SK-N-SH (cell line): ENCODE results near the gene SLC6A11. TPM values are rescaled to one million over a fixed set of nuclear protein-coding genes. Genes with fewer than 3 reads are reported as not detected.

ENCODE experiments used
- CTCF ChIA-PET: fragments of 300-600, 350-600 bp; formaldehyde crosslinking; extraction: SDS; loops from one replicate; lab custom pipeline; 2021; lab: Yijun Ruan, JAX
- POLR2A ChIA-PET: fragments of 350-600 bp; sonication (Branson Sonifier 250); formaldehyde crosslinking; extraction: SDS; loops from one replicate; lab custom pipeline; 2020; ENCODE audit warnings: antibody characterized with exemption, inconsistent platforms; lab: Yijun Ruan, JAX
- DNase-seq: peaks from one replicate; pipeline ENCODE4 v3.0.0; 2012
- H2AFZ ChIP-seq: fragments of 200-600 bp; sonication (generic); 2 replicates; pipeline ENCODE4 v1.8.1; 2016; ENCODE audit warnings: antibody characterized with exemption, mild to moderate bottlenecking, low read depth
- H3F3A ChIP-seq: fragments of 200-600 bp; sonication (generic); replicated peaks from 2 replicates; pipeline ENCODE3; 2016; ENCODE audit warnings: antibody characterized with exemption, mild to moderate bottlenecking; ENCODE audit not compliant: insufficient read depth
- H3K27ac ChIP-seq, 2 experiments: fragments of 200-500 bp in 1 of 2; fragments of 200-600 bp in 1 of 2; sonication (Bioruptor generic) in 1 of 2; sonication (generic), shearing (Covaris generic) in 1 of 2; 2 replicates each; pipeline versions ENCODE4 v1.5.1 to v1.6.1; 2014 to 2016; ENCODE audit warnings: low read depth in 2 of 2, inconsistent platforms in 1 of 2, low read length in 1 of 2, mild to moderate bottlenecking in 1 of 2, mixed read lengths in 1 of 2
- H3K27me3 ChIP-seq: fragments of 200-600 bp; sonication (generic), shearing (Covaris generic); 2 replicates; pipeline ENCODE4 v1.6.1; 2016; ENCODE audit warnings: mixed run types; ENCODE audit not compliant: insufficient read depth
- H3K36me3 ChIP-seq, 2 experiments: fragments of 200-500 bp in 1 of 2; fragments of 200-600 bp in 1 of 2; sonication (Bioruptor generic) in 1 of 2; sonication (generic) in 1 of 2; replicated peaks in 1 of 2; 2 replicates each; pipeline versions ENCODE3 to v1.5.1; 2014 to 2016; ENCODE audit warnings: low read length in 1 of 2, mild to moderate bottlenecking in 1 of 2; ENCODE audit not compliant: insufficient read depth in 2 of 2, control insufficient read depth in 1 of 2
- H3K4me1 ChIP-seq, 2 experiments: fragments of 200-500 bp in 1 of 2; fragments of 200-600 bp in 1 of 2; sonication (Bioruptor generic) in 1 of 2; sonication (generic), shearing (Covaris generic) in 1 of 2; 2 replicates each; pipeline versions ENCODE4 v1.5.1 to v1.6.1; 2014 to 2016; ENCODE audit warnings: low read depth in 1 of 2, low read length in 1 of 2, mixed run types in 1 of 2; ENCODE audit not compliant: insufficient read depth in 2 of 2, control insufficient read depth in 1 of 2
- H3K4me2 ChIP-seq: fragments of 200-600 bp; sonication (generic), shearing (Covaris generic); 2 replicates; pipeline ENCODE4 v1.6.1; 2017; ENCODE audit warnings: mixed run types
- H3K4me3 ChIP-seq, 2 experiments: fragments of 200-500 bp in 1 of 2; fragments of 200-600 bp in 1 of 2; sonication (Bioruptor generic) in 1 of 2; sonication (generic), shearing (Covaris generic) in 1 of 2; 2 replicates each; pipeline versions ENCODE4 v1.5.1 to v1.8.1; 2014 to 2016; ENCODE audit warnings: low read depth in 2 of 2, inconsistent platforms in 1 of 2, low read length in 1 of 2, mild to moderate bottlenecking in 1 of 2, mixed read lengths in 1 of 2, moderate library complexity in 1 of 2
- H3K79me2 ChIP-seq: fragments of 200-600 bp; sonication (generic); 2 replicates; pipeline ENCODE4 v1.8.1; 2017; ENCODE audit warnings: mild to moderate bottlenecking; ENCODE audit not compliant: insufficient read depth
- H3K9ac ChIP-seq: fragments of 200-600 bp; sonication (generic); 2 replicates; pipeline ENCODE4 v1.6.1; 2017; ENCODE audit warnings: mixed run types
- H3K9me2 ChIP-seq: fragments of 200-600 bp; sonication (generic); 2 replicates; pipeline ENCODE4 v1.6.1; 2017; ENCODE audit warnings: mixed run types
- H3K9me3 ChIP-seq: fragments of 200-600 bp; sonication (generic); 2 replicates; pipeline ENCODE4 v1.6.1; 2017; ENCODE audit warnings: mixed run types, mild to moderate bottlenecking, moderate library complexity
- H4K20me1 ChIP-seq: fragments of 200-600 bp; sonication (generic); 2 replicates; pipeline ENCODE4 v1.6.1; 2017; ENCODE audit warnings: mild to moderate bottlenecking, mixed run types; ENCODE audit not compliant: insufficient read depth
- CHD2 ChIP-seq: fragments of 150-350 bp; IDR thresholded peaks from 2 replicates; pipeline ENCODE4 v1.6.1; 2018; ENCODE audit warnings: low read length; ENCODE audit not compliant: partially characterized antibody
- ELF1 ChIP-seq: IDR thresholded peaks from 2 replicates; pipeline ENCODE4 v1.4.0; 2012
- EP300 ChIP-seq, 2 experiments: IDR thresholded peaks; 2 replicates each; pipeline versions ENCODE4 v1.4.0 to v1.6.1; 2012; ENCODE audit warnings: borderline replicate concordance in 1 of 2, low read depth in 1 of 2, low read length in 1 of 2
- FOSL2 ChIP-seq: IDR thresholded peaks from 2 replicates; pipeline ENCODE4 v1.4.0; 2012; ENCODE audit warnings: low read depth, mild to moderate bottlenecking, moderate library complexity, borderline replicate concordance
- FOXJ3 ChIP-seq: sonication (generic); formaldehyde crosslinking; IDR thresholded peaks from 2 replicates; pipeline ENCODE4 v1.5.1; 2020; ENCODE audit warnings: mild to moderate bottlenecking, missing genetic modification reagents
- FOXM1 ChIP-seq: IDR thresholded peaks from 2 replicates; pipeline ENCODE4 v1.4.0; 2012; ENCODE audit warnings: low read depth, mild to moderate bottlenecking
- GABPA ChIP-seq: IDR thresholded peaks from 2 replicates; pipeline ENCODE4 v1.4.0; 2012; ENCODE audit warnings: low read depth, mild to moderate bottlenecking
- IRF3 ChIP-seq: fragments of 150-350 bp; IDR thresholded peaks from 2 replicates; pipeline ENCODE4 v1.6.1; 2016; ENCODE audit warnings: mild to moderate bottlenecking, low read depth, low read length
- MAX ChIP-seq: IDR thresholded peaks from 2 replicates; pipeline ENCODE4 v1.4.0; 2012; ENCODE audit warnings: low read depth
- NFIC ChIP-seq: IDR thresholded peaks from 2 replicates; pipeline ENCODE4 v1.4.0; 2012; ENCODE audit warnings: borderline replicate concordance
- REST ChIP-seq: IDR thresholded peaks from 2 replicates; pipeline ENCODE4 v1.6.1; 2012; ENCODE audit warnings: mild to moderate bottlenecking, low read depth, low read length, moderate library complexity
- RFX5 ChIP-seq: IDR thresholded peaks from 2 replicates; pipeline ENCODE4 v1.6.1; 2012; ENCODE audit warnings: mild to moderate bottlenecking, improper control_type of control experiment, low read length
- SMC3 ChIP-seq: IDR thresholded peaks from 2 replicates; pipeline ENCODE4 v1.6.1; 2012; ENCODE audit warnings: low read depth, low read length, improper control_type of control experiment
- TAF1 ChIP-seq: IDR thresholded peaks from 2 replicates; pipeline ENCODE4 v1.6.1; 2012; ENCODE audit warnings: low read depth, mild to moderate bottlenecking, low read length, moderate library complexity, borderline replicate concordance
- TEAD4 ChIP-seq: IDR thresholded peaks from 2 replicates; pipeline ENCODE4 v1.4.0; 2012; ENCODE audit warnings: mild to moderate bottlenecking, borderline replicate concordance; ENCODE audit not compliant: insufficient read depth
- YY1 ChIP-seq: IDR thresholded peaks from 2 replicates; pipeline ENCODE4 v1.4.0; 2012; ENCODE audit warnings: low read depth, mild to moderate bottlenecking
- WGBS: methylation state at CpG from one replicate; pipeline ENCODE4 v1.1.6; 2017; ENCODE audit warnings: low lambda C conversion rate; 5-methylcytosine and 5-hydroxymethylcytosine counted together
- polyA plus RNA-seq, 3 experiments: library from polyadenylated mRNA; depleted of rRNA; stranded (reverse); fragments of >200 nt; gene quantifications; 2 replicates each; pipeline ENCODE4 v1.2.3, GENCODE V29; 2012
- TF ChIP-seq, protein P1 (sequence below): fragments of 150-350 bp; IDR thresholded peaks from 2 replicates; pipeline ENCODE4 v1.6.1; 2017; ENCODE audit warnings: antibody characterized with exemption, low read length, low read depth, borderline replicate concordance

The SLC6A11 gene
- polyA plus RNA-seq, 1 of the 3 experiments (the other 2 are of a cell fraction) = 0.03 TPM

DNA sequence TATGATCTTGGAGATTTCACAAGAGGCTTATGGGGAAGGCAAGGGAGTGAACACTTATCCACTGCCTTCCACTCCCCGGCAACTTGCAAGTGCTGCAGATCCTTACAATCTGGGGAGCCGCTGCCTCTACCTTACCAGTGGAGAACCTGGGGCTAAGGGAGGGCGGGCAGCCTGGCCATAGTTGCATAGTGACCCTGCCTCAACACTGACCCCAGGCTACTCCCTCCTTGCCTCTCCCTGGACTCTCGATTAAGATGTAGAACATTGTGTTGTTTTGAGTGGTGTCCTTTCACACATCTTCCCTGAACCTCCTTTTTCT is 30.6 kb downstream of the SLC6A11 start:
- ChIA-PET CTCF (no interaction called here), POLR2A (no interaction called here)
- Histone ChIP-seq H3K4me3 (no peak overlapping the region), H2AFZ (no peak overlapping the region), H3K9ac (no peak overlapping the region), H3K4me2 (no peak overlapping the region), H3F3A (no peaks in the 10 kb centered on the region), H3K36me3 (no peaks in the 10 kb centered on the region), H3K9me2 (no peaks in the 10 kb centered on the region), H3K79me2 (no peaks in the 10 kb centered on the region), H3K4me1 (no peaks in the 10 kb centered on the region; a peak in 1 of 4 replicates), H3K9me3 (no peaks in the 10 kb centered on the region), H3K27me3 (no peaks in the 10 kb centered on the region), H3K27ac (no peak overlapping the region), H4K20me1 (no peaks in the 10 kb centered on the region)
- TF ChIP-seq MAX = no peak
- no peak for TF ChIP-seq GABPA
- TF ChIP-seq REST = no peak
- no peak for TF ChIP-seq ELF1
- TF ChIP-seq NFIC = no peak
- no peak for TF ChIP-seq SMC3
- no peak for TF ChIP-seq FOXM1
- TF ChIP-seq IRF3 = no peak
- TF ChIP-seq EP300 (IDR thresholded peaks at IDR 0.05; ENCODE audit: borderline replicate concordance in 1 of 2, low read depth in 1 of 2, low read length in 1 of 2) = no peak
- no peak for TF ChIP-seq RFX5
- no peak for TF ChIP-seq FOSL2
- TF ChIP-seq YY1 = no peak
- no peak for TF ChIP-seq TAF1
- no peak for TF ChIP-seq FOXJ3 (CRISPR knock-in tag)
- no peak for TF ChIP-seq CHD2
- TF ChIP-seq, protein P1, sequence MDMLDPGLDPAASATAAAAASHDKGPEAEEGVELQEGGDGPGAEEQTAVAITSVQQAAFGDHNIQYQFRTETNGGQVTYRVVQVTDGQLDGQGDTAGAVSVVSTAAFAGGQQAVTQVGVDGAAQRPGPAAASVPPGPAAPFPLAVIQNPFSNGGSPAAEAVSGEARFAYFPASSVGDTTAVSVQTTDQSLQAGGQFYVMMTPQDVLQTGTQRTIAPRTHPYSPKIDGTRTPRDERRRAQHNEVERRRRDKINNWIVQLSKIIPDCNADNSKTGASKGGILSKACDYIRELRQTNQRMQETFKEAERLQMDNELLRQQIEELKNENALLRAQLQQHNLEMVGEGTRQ = no peak
- TF ChIP-seq TEAD4 = no peak
- 55% methylated on average over 3 of the region's 4 CpGs for WGBS
- DNase-seq = no peak
